Measurements from ENCODE around the gene KISS1R. TPM values are rescaled to one million over a fixed set of nuclear protein-coding genes. Genes with fewer than 3 reads are reported as not detected.

The KISS1R gene
- total RNA-seq, 1 donor from 2014 or later, result not detected

- Histone ChIP-seq H3K4me1 (peaks cover 9% of the 10 kb centered on the region), H3K9me3 (no peaks in the 10 kb centered on the region), H3K4me3 (no peak overlapping the region), H3K36me3 (peaks cover 40% of the 10 kb centered on the region), H3K27ac (no peak overlapping the region), H3K27me3 (ENCODE audit: low read depth) (no peaks in the 10 kb centered on the region)
- intact Hi-C loops (cut with DNase I), result no loop called here
- TF ChIP-seq CTCF (IDR thresholded peaks at IDR 0.05), result no peak
- DNase-seq, result no peak
- ATAC-seq, result no peak
Measured at GRCh38 chr19:896999-897398, 20.1 kb upstream of the KISS1R start.

GRCh38 chr19:897442-898039 is 19.6 kb upstream of the KISS1R start:
- H3K9me3 ChIP-seq, result no peaks in the 10 kb centered on the region
- peaks cover 42% of the 10 kb centered on the region for H3K36me3 ChIP-seq
- DNase-seq, result no peak
- H3K4me3 ChIP-seq, result no peak overlapping the region
- no peak overlapping the region for H3K27ac ChIP-seq
- peaks cover 6% of the 10 kb centered on the region for H3K4me1 ChIP-seq
- H3K27me3 ChIP-seq (ENCODE audit: low read depth), result no peaks in the 10 kb centered on the region
- TF ChIP-seq CTCF (IDR thresholded peaks at IDR 0.05), result no peak
- ATAC-seq, result no peak
- intact Hi-C loops (cut with DNase I), result no loop called here

- Histone ChIP-seq H3K27ac (no peak overlapping the region), H3K4me1 (peaks cover 3% of the 10 kb centered on the region), H3K27me3 (ENCODE audit: low read depth) (no peaks in the 10 kb centered on the region), H3K9me3 (no peaks in the 10 kb centered on the region), H3K4me3 (no peak overlapping the region), H3K36me3 (peaks cover 42% of the 10 kb centered on the region)
- ATAC-seq (no peak), DNase-seq (no peak)
- intact Hi-C loops (cut with DNase I), result no loop called here
- TF ChIP-seq CTCF (IDR thresholded peaks at IDR 0.05), result no peak
Measured at GRCh38 chr19:898663-899062, 18.5 kb upstream of the KISS1R start.

- no peak overlapping the region for H3K27ac ChIP-seq
- no peaks in the 10 kb centered on the region for H3K27me3 ChIP-seq (ENCODE audit: low read depth)
- ATAC-seq (no peak), DNase-seq (no peak)
- H3K36me3 ChIP-seq, result peaks cover 42% of the 10 kb centered on the region
- no peak overlapping the region for H3K4me3 ChIP-seq
- TF ChIP-seq CTCF (IDR thresholded peaks at IDR 0.05), result no peak
- intact Hi-C loops (cut with DNase I), result no loop called here
- H3K9me3 ChIP-seq, result no peaks in the 10 kb centered on the region
- no peaks in the 10 kb centered on the region for H3K4me1 ChIP-seq
Measured at GRCh38 chr19:899336-900042, 17.6 kb upstream of the KISS1R start.

- Histone ChIP-seq H3K4me1 (no peaks in the 10 kb centered on the region), H3K36me3 (peaks cover 42% of the 10 kb centered on the region), H3K27ac (no peak overlapping the region), H3K9me3 (no peaks in the 10 kb centered on the region), H3K4me3 (no peak overlapping the region), H3K27me3 (ENCODE audit: low read depth) (no peaks in the 10 kb centered on the region)
- intact Hi-C loops (cut with DNase I), result no loop called here
- DNase-seq, result no peak
- no peak for TF ChIP-seq CTCF (IDR thresholded peaks at IDR 0.05)
- peak in 1 of 2 donors; percentile 7 for ATAC-seq
Measured at GRCh38 chr19:900043-900301, 17.2 kb upstream of the KISS1R start.

Data from lower lobe of right lung (tissue), 2 donors.